ENCODE results near the gene ARHGAP45. TPM values are rescaled to one million over a fixed set of nuclear protein-coding genes. Genes with fewer than 3 reads are reported as not detected.

The ARHGAP45 gene
- total and polyA plus RNA-seq, 2 of the 8 experiments (the other 6 are each of a cell fraction or from before 2014, with no cell fraction given), result 31.4 to 41.8 TPM

GRCh38 chr19:1066251-1066747 lies 668 bp upstream of the ARHGAP45 start:
- Histone ChIP-seq H2BK20ac (ENCODE audit: low read length) (no peak overlapping the region), H3K4ac (replicated peaks; ENCODE audit: insufficient read length, low read depth, low read length) (no peak overlapping the region), H4K5ac (ENCODE audit: insufficient read length, low read depth, low read length) (no peak overlapping the region), H3K18ac (ENCODE audit: extremely low read depth, low read length) (peak overlapping the region; percentile 48; the same call in 1 of the 2 replicates), H3K56ac (replicated peaks; ENCODE audit: insufficient read length, low read depth, low read length) (no peak overlapping the region), H3K27ac (ENCODE audit: low read depth, low read length) (no peak overlapping the region), H3K4me2 (ENCODE audit: insufficient read depth in 1 of 2, low read depth in 2 of 2, low read length in 2 of 2) (peak overlapping the region; percentile 35 to 74), H3K36me3 (ENCODE audit: control insufficient read depth in 2 of 4, insufficient read depth in 4 of 4, low read length in 3 of 4) (no peaks in the 10 kb centered on the region), H3K23me2 (ENCODE audit: low read depth, low read length) (peaks cover 13% of the 10 kb centered on the region; the same call in 1 of the 2 replicates), H3K23ac (ENCODE audit: insufficient read length) (no peak overlapping the region), H2BK120ac (replicated peaks; ENCODE audit: low read depth, low read length) (no peak overlapping the region), H3K4me3 (ENCODE audit: extremely low read depth in 1 of 4, insufficient read depth in 2 of 4, low read depth in 3 of 4, low read length in 4 of 4) (peak overlapping the region in 1 of 4 experiments; percentile 68; a peak in 2 of 8 replicates), H3K79me1 (ENCODE audit: low read depth, low read length) (no peaks in the 10 kb centered on the region), H3K27me3 (replicated peaks in 1 of 4; ENCODE audit: control insufficient read depth in 3 of 4, extremely low read depth in 1 of 4, insufficient read depth in 3 of 4, low read length in 3 of 4) (peaks cover 0 to 26% (median 18%) of the 10 kb centered on the region in 4 experiments; a peak in 5 of 7 replicates), H3K9me3 (ENCODE audit: insufficient read depth in 2 of 2, low read depth in 1 of 2, low read length in 1 of 2) (peaks cover 0 to 18% of the 10 kb centered on the region in 2 experiments; a peak in 2 of 4 replicates), H4K20me1 (replicated peaks in 1 of 2; ENCODE audit: control insufficient read depth in 1 of 2, insufficient read depth in 2 of 2, low read length in 2 of 2) (peaks cover 0 to 7% of the 10 kb centered on the region in 2 experiments), H2BK12ac (ENCODE audit: low read depth, low read length) (0 out of 2 replicates have a peak overlapping the region, but pooled peaks have one; percentile 84), H3K14ac (ENCODE audit: insufficient read length) (no peak overlapping the region), H4K91ac (replicated peaks; ENCODE audit: insufficient read length, low read length) (no peak overlapping the region), H3K79me2 (ENCODE audit: control insufficient read depth in 1 of 2, insufficient read depth in 2 of 2, low read length in 2 of 2) (no peaks in the 10 kb centered on the region), H3K4me1 (replicated peaks in 1 of 4; ENCODE audit: control insufficient read depth in 3 of 4, insufficient read depth in 4 of 4, low read length in 3 of 4) (peaks cover 0 to 30% (median 20%) of the 10 kb centered on the region in 4 experiments; a peak in 6 of 7 replicates), H3K9ac (replicated peaks in 1 of 4; ENCODE audit: extremely low read depth in 1 of 4, low read depth in 3 of 4, low read length in 3 of 4) (no peak overlapping the region), H4K8ac (ENCODE audit: extremely low read depth, insufficient read depth, low read length) (peak overlapping the region; percentile 79), H2BK15ac (ENCODE audit: low read length) (no peak overlapping the region), H2BK5ac (ENCODE audit: low read depth, low read length) (no peak overlapping the region; the same call in 1 of the 2 replicates), H2AFZ (ENCODE audit: low read length) (no peak overlapping the region), H2AK5ac (ENCODE audit: low read depth, low read length) (no peak overlapping the region)
- ChIA-PET CTCF (ENCODE audit: partially characterized antibody) (interaction anchor here (1.0 to 5.2 kb wide), 12 partner anchors 9 to 175 kb away, joined by 3 to 54 read pairs (median 4); partner anchors contain the start of genes ABCA7 and ATP5F1D), POLR2A (ENCODE audit: partially characterized antibody) (interaction anchor here (0.8 to 6.9 kb wide), 14 partner anchors 8 to 203 kb away, joined by 3 to 97 read pairs (median 4); partner anchors contain the start of genes CIRBP, CNN2, GPX4 and RNU6-2)
- TF ChIP-seq ATF3 (IDR thresholded peaks at IDR 0.05; ENCODE audit: insufficient read depth, low read depth, low read length) (no peak), TEAD4 (IDR thresholded peaks at IDR 0.05; ENCODE audit: low read depth, low read length) (peak; percentile 14; the same call in 1 of the 2 replicates), ASH2L (IDR thresholded peaks at IDR 0.05; ENCODE audit: low read length) (peak; percentile 8)
- 78% methylated on average over 12 of the region's 17 CpGs; no CpG with 5 or more reads in 1 of the 2 experiments for WGBS, 2 experiments (ENCODE audit: extremely low coverage in 1 of 2, insufficient coverage in 1 of 2, insufficient read length in 1 of 2, insufficient replicate concordance in 2 of 2, low coverage in 1 of 2, low lambda C conversion rate in 2 of 2, missing lambda C conversion rate in 1 of 2)
- peak in 1 of 2 experiments; percentile 59 for DNase-seq (ENCODE audit: low read depth in 1 of 2, low spot score in 2 of 2)
- no peak for FAIRE-seq
